Mammary epithelial cell (primary cell): ENCODE data around the gene SYCP1.

Source experiments
- CTCF ChIP-seq, 2 donors: IDR thresholded peaks in 1 of 2; conservative IDR thresholded peaks in 1 of 2; 2 replicates each; pipeline ENCODE4 v1.5.1; 2011 to 2012; ENCODE audit warnings: inconsistent platforms in 2 of 2, low read length in 2 of 2, mild to moderate bottlenecking in 2 of 2, control low read depth in 1 of 2, low read depth in 1 of 2; ENCODE audit not compliant: insufficient read depth in 1 of 2; ENCODE audit errors: extremely low read depth in 1 of 2
- EZH2 ChIP-seq: IDR thresholded peaks from 2 replicates; pipeline ENCODE4 v1.6.1; 2012; ENCODE audit warnings: low read length, inconsistent platforms, borderline replicate concordance

GRCh38 chr1:115021145-115021544 is 166.5 kb downstream of the SYCP1 start:
- TF ChIP-seq CTCF (conservative IDR thresholded peaks at IDR 0.05 in 1 of 2, IDR thresholded peaks at IDR 0.05 in 1 of 2; ENCODE audit: extremely low read depth in 1 of 2, insufficient read depth in 1 of 2, low read depth in 1 of 2, low read length in 2 of 2) (no peak), EZH2 (no peak)
